HG03558 (cell line): ENCODE data around the gene MGAT3.
A peak's percentile ranks its signal among the peaks of the same experiment; 100 is the strongest.
"Not testable (repeated sequence)": the region's sequence is repeated elsewhere in the genome, so short reads cannot be mapped to it uniquely, and the experiment has no call there.

Experiments
- ATAC-seq: cut with Tn5 transposase; IDR thresholded peaks from one replicate; pipeline ENCODE4 v1.9.1; 2021; ENCODE audit warnings: moderate number of reproducible peaks; ENCODE audit not compliant: unreplicated experiment; ENCODE audit errors: extremely low read depth

MGAT3 gene

DNA sequence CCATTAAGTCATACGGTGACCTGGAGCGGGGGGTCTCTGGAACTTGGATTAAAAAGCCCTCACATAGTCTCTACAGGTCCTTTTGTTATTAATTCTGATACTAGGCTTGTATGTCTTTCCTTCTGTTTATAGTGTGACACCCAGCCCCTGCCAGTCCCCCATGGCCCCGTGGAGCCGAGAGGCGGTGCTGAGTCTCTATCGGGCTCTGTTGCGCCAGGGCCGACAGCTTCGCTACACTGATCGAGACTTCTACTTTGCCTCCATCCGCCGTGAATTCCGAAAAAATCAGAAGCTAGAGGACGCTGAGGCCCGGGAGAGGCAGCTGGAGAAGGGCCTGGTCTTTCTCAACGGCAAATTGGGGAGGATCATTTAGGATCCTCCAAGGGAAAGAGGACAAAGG lies 47.3 kb downstream of the MGAT3 start:
- no peak for ATAC-seq

DNA sequence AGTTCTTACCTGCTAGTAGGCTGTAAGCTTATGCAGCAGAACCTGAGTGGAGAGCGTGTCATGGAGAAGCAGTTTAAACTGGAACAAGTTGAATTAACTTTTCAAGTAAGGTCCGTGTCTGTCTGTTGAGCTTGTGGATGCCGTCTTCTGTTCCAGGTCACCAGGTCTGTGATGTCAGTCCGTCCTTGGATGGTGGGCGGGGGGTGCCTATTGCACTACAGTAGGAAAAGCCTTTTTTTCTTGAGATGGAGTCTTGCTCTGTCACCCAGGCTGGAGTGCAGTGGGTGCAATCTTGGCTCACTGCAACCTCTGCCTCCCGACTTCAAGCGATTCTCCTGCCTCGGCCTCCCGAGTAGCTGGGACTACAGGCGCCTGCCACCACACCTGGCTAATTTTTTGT lies 50.2 kb downstream of the MGAT3 start:
- not testable (repeated sequence) for ATAC-seq

DNA sequence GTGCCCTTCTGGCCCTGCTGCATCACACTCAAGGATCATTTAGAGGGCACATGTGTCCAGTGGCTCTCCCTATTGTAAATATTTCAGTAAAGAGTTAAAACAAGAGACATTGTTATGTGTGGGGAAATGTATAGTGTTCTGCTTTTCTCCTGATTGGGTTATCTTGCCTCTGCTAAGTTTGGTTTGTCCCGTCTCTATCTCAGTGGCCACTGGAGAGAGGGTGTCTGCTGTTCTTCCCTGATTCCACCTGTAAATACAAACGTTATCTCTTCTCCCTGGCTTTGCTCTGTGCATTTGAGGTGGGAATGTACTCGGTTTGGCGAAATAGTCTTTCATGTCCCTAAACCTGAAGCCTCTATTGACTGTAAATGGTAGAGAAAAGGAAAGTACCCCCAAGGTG lies 51.6 kb downstream of the MGAT3 start:
- no peak for ATAC-seq

DNA sequence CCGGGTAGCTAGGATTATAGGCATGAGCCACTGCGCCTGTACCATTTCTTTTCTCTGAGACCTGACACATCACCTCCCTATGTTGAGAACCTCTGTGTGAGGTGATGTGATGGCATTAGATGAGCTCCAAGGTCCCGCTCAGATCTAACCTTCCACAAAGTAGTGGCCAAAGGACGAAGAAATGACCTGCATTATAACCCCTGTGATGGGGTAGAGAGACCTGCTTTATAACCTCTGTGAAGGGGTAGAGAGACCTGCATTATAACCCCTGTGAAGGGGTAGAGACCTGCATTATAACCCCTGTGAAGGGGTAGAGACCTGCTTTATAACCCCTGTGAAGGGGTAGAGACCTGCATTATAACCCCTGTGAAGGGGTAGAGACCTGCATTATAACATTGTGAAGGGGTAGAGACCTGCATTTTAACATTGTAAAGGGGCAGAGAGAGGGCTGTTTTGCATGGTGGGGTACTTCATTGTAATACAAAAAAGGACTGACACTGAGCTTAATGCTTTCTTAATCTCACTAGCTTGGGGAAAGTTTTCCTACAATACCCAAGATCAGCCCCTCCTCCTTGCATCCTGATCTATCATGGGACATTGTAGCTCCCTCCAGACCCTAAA lies 53.8 kb downstream of the MGAT3 start:
- no peak for ATAC-seq

DNA sequence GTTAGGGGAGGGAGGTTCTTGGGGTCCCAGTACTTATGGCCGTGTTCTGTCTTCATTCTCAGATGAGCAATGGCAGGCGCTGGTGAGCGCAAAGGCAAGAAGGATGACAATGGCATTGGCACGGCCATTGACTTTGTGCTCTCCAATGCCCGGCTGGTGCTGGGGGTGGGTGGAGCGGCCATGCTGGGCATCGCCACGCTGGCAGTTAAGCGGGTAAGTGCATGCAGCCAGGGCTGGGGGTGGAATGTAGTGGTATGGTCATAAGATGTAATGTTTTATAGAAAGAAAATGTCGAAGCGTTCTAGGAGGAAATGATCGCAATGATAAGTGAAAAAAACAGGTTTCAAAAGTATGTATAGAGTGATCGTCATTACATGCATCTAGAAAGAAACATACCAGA lies 54.4 kb downstream of the MGAT3 start:
- ATAC-seq: no peak

DNA sequence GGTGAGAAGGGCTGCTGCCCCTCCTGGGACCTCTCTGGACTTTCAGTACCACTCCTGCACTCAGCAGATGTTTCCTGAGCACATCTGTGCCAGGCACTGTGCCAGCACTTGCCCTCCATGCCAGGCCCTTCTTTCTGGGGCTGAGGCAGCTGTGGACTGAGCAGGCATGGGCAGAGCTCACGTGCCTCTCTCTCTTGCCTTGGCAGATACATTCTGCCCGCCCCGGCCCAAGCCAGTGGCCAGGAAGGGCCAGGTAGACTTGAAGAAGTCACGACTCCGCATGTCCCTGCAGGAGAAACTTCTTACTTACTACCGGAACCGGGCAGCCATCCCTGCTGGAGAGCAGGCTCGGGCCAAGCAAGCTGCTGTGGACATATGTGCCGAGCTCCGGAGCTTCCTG lies 55.2 kb downstream of the MGAT3 start:
- ATAC-seq: no peak

DNA sequence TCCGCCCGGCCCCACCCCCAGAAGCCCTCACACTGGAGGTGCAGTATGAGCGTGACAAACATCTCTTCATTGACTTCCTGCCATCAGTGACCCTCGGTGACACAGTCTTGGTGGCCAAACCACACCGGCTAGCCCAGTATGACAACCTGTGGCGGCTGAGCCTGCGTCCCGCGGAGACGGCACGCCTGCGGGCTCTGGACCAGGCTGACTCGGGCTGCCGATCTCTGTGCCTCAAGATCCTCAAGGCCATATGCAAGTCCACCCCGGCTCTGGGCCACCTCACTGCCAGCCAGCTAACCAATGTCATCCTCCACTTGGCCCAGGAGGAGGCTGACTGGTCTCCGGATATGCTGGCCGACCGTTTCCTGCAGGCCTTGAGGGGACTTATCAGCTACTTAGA lies 57.0 kb downstream of the MGAT3 start:
- no peak for ATAC-seq

DNA sequence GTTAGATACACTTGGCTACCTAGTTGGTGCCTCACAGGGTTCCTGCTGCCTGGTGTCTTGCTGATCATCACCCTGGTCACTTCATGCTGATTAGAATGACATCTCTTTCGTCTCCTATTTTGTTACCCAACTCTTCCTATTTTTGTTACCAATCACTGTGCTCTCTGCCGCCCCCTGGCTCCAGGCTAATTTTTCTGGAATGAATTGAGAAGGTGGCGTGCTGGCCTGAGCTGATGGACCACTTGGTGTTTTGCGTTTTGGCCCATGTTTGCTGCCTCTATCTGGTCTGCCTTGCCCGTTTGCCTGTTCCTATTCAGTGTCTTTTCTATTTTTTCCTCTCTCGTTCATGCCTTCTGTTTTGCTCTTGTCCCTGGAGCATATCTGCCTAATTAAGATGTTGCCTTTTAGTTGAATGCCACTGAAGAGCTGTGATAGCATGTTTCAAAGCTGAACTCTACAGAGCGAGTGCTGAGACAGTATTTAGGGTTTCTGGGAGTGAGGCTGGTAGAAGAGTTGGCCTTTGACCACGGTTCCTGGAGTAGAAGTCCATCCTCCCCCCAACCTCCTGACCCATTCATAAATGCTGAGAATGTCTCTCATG lies 57.7 kb downstream of the MGAT3 start:
- no peak for ATAC-seq

DNA sequence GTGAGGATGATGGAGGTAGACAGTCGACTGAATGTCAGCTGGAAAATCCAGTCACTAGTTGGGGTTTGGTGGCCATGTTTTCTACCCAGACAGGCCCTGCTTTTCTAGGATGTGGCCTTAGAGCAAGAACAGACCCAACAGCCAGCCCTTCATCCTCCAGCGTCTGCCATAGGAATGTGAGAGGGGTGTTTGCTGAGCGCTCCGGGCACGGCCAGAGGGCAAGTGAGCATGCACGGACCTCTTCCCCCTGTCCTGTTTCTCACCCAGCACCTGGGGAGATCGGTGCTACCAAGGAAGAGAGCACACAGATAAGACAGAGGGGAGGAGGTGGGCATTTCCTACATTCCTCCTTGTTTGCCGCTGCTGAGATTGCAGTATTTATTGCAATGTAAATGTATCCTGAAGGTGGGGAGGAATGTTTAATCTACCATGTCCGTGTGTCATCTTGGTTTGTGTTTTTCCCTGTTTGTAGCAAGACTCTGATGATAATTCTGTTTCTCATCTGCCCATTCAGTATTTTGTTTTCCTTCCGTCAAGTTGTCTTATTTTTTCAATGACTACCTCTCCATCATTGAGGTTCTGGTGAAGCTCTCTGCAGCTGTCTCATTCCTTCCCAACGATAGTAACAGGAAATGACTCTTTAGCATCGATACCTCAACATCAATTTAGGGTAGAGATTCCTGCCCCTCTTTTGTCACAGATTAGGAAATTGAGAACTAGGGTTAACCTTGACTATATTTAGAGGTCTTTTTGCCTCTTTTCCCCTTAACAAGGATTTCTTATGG lies 58.6 kb downstream of the MGAT3 start:
- no peak for ATAC-seq

DNA sequence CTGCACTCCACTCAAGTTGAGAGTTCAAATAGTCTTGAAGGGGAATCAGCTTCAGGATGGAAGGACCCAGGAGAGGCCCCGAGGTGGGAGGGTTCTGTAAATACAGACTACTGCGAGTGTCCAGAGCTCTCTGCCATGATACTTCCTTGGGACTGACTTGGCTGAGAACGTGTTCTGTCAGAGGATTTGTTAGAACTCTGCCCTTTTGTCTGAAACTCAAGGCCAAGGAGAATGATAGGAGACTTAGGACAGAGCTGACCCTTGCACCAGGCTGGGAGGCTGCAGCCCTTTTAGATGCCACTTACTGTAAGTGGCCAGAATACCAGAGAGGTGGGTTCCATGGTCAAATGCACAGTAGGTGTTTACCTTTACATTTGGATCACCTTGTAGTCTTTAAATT lies 60.7 kb downstream of the MGAT3 start:
- no peak for ATAC-seq

DNA sequence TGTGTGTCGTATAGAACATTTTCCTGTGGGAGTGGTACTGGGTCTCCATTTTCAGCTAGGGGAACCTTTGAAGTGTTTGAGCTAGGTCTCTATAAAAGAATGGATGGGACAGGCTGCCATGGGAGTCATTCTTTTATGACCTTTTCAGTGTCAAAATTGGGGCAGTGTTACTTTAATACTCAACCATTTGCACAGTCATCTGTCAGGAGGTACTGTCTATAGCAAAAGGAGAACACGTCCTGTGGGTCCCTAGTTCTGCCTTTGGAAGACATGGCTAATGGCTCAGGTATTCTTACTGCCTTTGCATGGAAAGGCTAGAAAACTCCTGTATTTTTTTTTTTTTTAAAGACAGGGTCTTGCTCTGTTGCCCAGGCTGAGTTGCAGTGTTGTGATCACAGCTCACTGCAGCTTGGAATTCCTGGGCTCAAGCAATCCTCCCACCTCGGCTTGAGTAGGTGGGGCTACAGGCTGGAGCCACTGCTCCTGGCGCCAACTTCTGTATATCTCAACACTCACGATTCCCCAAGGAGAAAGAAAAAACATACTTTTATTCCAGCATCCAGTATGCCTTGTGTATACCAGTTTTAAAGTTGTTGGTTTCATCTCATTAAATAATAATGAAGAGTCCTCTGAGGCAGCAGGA lies 61.5 kb downstream of the MGAT3 start:
- no peak for ATAC-seq

DNA sequence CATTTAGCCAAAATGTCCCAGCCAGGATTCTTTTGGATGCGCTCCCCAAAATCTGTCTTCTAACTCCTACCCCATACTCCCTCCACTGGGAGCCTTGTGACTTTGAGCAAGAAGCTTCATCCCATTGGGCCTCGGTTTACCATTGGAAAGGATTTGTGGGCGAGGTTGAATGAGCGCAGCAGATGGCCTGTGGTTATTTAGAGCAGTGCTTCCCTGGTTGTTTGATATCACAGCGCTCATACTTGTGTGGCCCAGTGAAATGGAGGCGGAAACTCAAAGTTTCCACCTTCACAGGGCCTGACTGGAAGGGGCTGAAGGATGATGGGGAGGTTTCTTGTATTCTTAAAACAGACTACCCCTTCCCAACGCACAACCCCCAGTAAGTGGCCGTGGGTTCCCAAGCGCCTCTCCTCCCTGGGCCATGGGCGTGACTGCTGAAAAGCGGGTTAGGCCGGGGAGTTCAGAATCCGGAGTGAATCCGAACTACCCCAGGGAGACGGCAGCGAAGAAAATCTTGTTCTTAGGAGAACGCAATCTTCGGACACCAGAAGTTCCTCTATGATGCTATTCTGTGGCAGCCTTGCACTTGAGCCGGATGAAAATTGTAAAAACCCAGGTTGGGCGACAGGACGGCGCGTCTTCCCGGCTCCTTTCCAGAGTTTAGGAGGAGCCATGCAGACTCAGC lies 62.3 kb downstream of the MGAT3 start:
- no peak for ATAC-seq

DNA sequence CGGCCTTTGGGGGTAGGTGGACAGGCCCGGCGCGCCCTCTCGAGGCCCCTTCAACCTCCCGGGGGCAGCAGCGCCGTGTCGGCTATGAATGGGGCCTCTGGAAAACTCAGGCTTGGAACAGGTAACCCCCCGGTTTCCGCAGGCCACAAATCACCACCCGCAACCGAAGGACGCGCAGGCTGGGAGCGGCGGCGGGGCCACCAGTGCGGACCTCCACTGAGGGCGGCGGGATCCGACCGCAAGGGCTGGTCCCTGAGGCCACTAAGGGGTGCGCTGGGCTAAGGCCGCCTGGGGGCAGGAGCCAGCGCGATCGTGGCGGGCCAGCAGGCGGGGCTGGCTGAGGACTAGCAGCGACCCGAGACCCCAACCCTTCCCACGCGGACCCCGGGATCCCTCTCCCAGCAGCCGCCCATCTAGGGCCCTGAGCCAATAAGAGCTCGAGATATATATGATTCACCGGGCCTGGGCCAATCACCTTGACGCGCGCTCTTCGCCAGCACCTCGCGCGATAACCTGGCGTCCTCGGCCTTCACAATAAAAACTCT lies 62.9 kb downstream of the MGAT3 start:
- ATAC-seq: peak; percentile 57

DNA sequence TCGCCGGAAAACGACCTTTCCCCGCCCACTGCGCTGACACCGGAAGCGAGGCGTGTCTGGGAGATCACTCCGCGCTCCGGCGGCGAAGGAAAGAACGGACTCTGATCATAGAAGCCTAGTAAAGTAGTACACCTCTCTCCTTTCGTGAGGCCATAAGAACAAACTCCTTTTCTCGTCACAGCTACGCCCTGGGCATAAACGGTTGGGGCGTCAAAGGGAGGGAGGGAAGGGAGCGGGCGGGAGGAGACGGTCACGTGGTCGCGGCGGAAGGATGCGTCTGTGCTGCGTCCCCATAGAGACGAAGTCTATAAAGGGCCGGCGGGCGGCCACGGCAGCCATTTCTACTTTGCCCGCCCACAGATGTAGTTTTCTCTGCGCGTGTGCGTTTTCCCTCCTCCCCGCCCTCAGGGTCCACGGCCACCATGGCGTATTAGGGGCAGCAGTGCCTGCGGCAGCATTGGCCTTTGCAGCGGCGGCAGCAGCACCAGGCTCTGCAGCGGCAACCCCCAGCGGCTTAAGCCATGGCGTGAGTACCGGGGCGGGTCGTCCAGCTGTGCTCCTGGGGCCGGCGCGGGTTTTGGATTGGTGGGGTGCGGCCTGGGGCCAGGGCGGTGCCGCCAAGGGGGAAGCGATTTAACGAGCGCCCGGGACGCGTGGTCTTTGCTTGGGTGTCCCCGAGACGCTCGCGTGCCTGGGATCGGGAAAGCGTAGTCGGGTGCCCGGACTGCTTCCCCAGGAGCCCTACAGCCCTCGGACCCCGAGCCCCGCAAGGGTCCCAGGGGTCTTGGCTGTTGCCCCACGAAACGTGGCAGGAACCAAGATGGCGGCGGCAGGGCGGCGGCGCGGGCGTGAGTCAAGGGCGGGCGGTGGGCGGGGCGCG lies 63.7 kb downstream of the MGAT3 start, which contains the start of gene ATF4:
TSS of gene ATF4 (plus strand) at position 337 of the 880 bp plus-strand sequence. CDS start 884 bp downstream, outside the sequence.
- ATAC-seq: peak; percentile 26

DNA sequence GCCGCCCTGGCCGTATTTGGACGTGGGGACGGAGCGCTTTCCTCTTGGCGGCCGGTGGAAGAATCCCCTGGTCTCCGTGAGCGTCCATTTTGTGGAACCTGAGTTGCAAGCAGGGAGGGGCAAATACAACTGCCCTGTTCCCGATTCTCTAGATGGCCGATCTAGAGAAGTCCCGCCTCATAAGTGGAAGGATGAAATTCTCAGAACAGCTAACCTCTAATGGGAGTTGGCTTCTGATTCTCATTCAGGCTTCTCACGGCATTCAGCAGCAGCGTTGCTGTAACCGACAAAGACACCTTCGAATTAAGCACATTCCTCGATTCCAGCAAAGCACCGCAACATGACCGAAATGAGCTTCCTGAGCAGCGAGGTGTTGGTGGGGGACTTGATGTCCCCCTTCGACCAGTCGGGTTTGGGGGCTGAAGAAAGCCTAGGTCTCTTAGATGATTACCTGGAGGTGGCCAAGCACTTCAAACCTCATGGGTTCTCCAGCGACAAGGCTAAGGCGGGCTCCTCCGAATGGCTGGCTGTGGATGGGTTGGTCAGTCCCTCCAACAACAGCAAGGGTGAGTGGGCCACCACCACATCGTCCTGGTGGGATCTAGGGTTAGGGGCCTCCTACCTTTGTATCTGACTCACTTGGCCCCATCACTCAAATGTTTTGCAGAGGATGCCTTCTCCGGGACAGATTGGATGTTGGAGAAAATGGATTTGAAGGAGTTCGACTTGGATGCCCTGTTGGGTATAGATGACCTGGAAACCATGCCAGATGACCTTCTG lies 64.5 kb downstream of the MGAT3 start:
- not testable (repeated sequence) for ATAC-seq

DNA sequence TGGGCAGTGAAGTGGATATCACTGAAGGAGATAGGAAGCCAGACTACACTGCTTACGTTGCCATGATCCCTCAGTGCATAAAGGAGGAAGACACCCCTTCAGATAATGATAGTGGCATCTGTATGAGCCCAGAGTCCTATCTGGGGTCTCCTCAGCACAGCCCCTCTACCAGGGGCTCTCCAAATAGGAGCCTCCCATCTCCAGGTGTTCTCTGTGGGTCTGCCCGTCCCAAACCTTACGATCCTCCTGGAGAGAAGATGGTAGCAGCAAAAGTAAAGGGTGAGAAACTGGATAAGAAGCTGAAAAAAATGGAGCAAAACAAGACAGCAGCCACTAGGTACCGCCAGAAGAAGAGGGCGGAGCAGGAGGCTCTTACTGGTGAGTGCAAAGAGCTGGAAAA lies 65.3 kb downstream of the MGAT3 start:
- not testable (repeated sequence) for ATAC-seq

DNA sequence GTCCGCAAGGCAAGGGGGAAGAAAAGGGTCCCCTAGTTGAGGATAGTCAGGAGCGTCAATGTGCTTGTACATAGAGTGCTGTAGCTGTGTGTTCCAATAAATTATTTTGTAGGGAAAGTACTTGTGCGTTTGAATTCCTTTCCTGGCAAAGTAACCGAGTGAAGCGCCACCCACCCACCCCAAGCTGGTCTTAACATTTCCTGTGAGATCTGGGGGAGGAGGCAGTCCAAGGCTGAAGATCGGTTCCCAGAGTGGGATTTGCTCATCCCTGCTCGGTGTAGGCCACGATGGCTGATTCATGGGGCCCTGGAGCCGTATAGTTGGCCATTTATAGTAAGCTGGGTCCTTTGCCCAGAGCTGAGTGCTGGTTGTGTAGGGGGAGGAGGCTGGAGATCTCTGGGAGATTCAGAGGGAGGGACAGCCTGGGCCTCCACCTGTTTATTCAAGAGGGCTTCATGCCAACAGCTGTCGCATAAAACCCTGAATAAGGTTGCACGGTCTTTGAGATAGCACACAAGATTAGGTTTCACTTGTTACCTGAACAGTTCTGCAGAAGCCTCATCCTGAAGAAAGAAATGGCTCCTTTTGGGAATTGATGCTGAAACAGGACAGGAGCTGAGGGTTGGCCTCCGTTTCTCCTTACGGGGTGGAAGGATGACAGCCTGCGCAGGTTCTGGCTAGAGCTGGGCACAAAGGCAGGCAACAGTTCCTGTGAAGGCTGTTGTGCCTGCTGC lies 65.9 kb downstream of the MGAT3 start:
- ATAC-seq: no peak
